HepG2 (cell line): ENCODE measurements around the gene ELOVL2. TPM values are rescaled to one million over a fixed set of nuclear protein-coding genes. Genes with fewer than 3 reads are reported as not detected.

ENCODE experiments used
- CEBPG ChIP-seq: IDR thresholded peaks from 2 replicates; pipeline ENCODE4 v1.6.1; 2016
- CERS6 ChIP-seq: sonication (generic); formaldehyde crosslinking; IDR thresholded peaks from 2 replicates; pipeline ENCODE4 v1.5.0; 2020; ENCODE audit warnings: missing genetic modification reagents
- HDAC2 ChIP-seq: sonication (generic); formaldehyde crosslinking; IDR thresholded peaks from 2 replicates; pipeline ENCODE4 v1.4.0; 2020; ENCODE audit warnings: missing genetic modification reagents
- IRX3 ChIP-seq: sonication (generic); formaldehyde crosslinking; IDR thresholded peaks from 2 replicates; pipeline ENCODE4 v1.8.1; 2023; ENCODE audit warnings: mild to moderate bottlenecking, low read depth, missing genetic modification reagents, borderline replicate concordance
- KAT7 ChIP-seq: IDR thresholded peaks from 2 replicates; pipeline ENCODE4 v1.6.1; 2018; ENCODE audit warnings: borderline replicate concordance, missing compliant biosample characterization
- KDM2A ChIP-seq: sonication (generic); formaldehyde crosslinking; IDR thresholded peaks from 2 replicates; pipeline ENCODE4 v1.4.0; 2020; ENCODE audit warnings: low read depth, missing genetic modification reagents, borderline replicate concordance
- KLF16 ChIP-seq, 2 experiments: sonication (generic) in 1 of 2; formaldehyde crosslinking in 1 of 2; IDR thresholded peaks; 2 replicates each; pipeline versions ENCODE4 v1.6.1 to v1.8.0; 2016 to 2023; ENCODE audit warnings: missing genetic modification reagents in 2 of 2, missing compliant biosample characterization in 1 of 2
- KLF9 ChIP-seq: IDR thresholded peaks from 2 replicates; pipeline ENCODE4 v1.6.1; 2016; ENCODE audit warnings: low read depth
- RARA ChIP-seq: IDR thresholded peaks from 2 replicates; pipeline ENCODE4 v1.6.1; 2016; ENCODE audit warnings: missing genetic modification reagents, missing compliant biosample characterization
- SRSF1 ChIP-seq: fragments of 200-400 bp; formaldehyde crosslinking; optimal IDR thresholded peaks from 2 replicates; pipeline ENCODE3; 2017; ENCODE audit warnings: mild to moderate bottlenecking, low read depth, low read length, moderate library complexity
- STAG1 ChIP-seq: sonication (generic); formaldehyde crosslinking; IDR thresholded peaks from 2 replicates; pipeline ENCODE4 v1.4.0; 2020; ENCODE audit warnings: missing genetic modification reagents
- THRA ChIP-seq: sonication (generic); formaldehyde crosslinking; IDR thresholded peaks from 2 replicates; pipeline ENCODE4 v1.4.0; 2020; ENCODE audit warnings: missing genetic modification reagents, borderline replicate concordance
- UBTF ChIP-seq: sonication (generic); formaldehyde crosslinking; IDR thresholded peaks from 2 replicates; pipeline ENCODE4 v1.4.0; 2020; ENCODE audit warnings: mild to moderate bottlenecking, missing genetic modification reagents
- ZBTB33 ChIP-seq: sonication (generic); formaldehyde crosslinking; IDR thresholded peaks from 2 replicates; pipeline ENCODE4 v1.4.0; 2020; ENCODE audit warnings: missing genetic modification reagents
- ZBTB4 ChIP-seq: sonication (generic); formaldehyde crosslinking; IDR thresholded peaks from 2 replicates; pipeline ENCODE4 v1.4.0; 2020; ENCODE audit warnings: missing genetic modification reagents, mild to moderate bottlenecking, borderline replicate concordance
- ZNF33B ChIP-seq: sonication (generic); formaldehyde crosslinking; IDR thresholded peaks from 2 replicates; pipeline ENCODE4 v1.5.1; 2020; ENCODE audit warnings: mild to moderate bottlenecking, missing genetic modification reagents
- ZNF501 ChIP-seq: sonication (generic); formaldehyde crosslinking; IDR thresholded peaks from 2 replicates; pipeline ENCODE4 v1.5.1; 2020; ENCODE audit warnings: mild to moderate bottlenecking, moderate library complexity, missing genetic modification reagents
- ZNF691 ChIP-seq: sonication (generic); formaldehyde crosslinking; IDR thresholded peaks from 2 replicates; pipeline ENCODE4 v1.4.0; 2020; ENCODE audit warnings: missing genetic modification reagents, low read depth, mild to moderate bottlenecking, borderline replicate concordance
- ZNF883 ChIP-seq: sonication (generic); formaldehyde crosslinking; IDR thresholded peaks from 2 replicates; pipeline ENCODE4 v1.5.1; 2020; ENCODE audit warnings: mild to moderate bottlenecking, missing genetic modification reagents; ENCODE audit errors: not compliant biosample characterization
- polyA plus RNA-seq, 8 experiments: library from polyadenylated mRNA; depleted of rRNA in 3 of 8; stranded (reverse) in 7 of 8; unstranded in 1 of 8; fragments of >200 nt; fragmentation: Illumina TruSeq in 4 of 8; extraction: Trizol in 4 of 8; gene quantifications; 2 replicates each; pipeline versions ENCODE4 v1.2.1 to v1.2.3, GENCODE V29; 2011 to 2016; ENCODE audit warnings: low read depth in 4 of 8, missing spikeins in 1 of 8, mixed read lengths in 1 of 8; ENCODE audit not compliant: insufficient read depth in 1 of 8
- total RNA-seq, 5 experiments: library from RNA; depleted of rRNA; stranded (reverse); fragments of >200 nt; fragmentation: Illumina TruSeq; extraction: Trizol; gene quantifications; 2 replicates each; pipeline ENCODE4 v1.2.3, GENCODE V29; 2016; ENCODE audit warnings: low read depth in 1 of 5

Gene ELOVL2
- total and polyA plus RNA-seq, 2 of the 13 experiments (the other 11 are each of a cell fraction or from before 2014, with no cell fraction given), result 43.6 to 65.4 TPM

- TF ChIP-seq CERS6 (CRISPR knock-in tag) (no peak), THRA (peak; percentile 48; the same call in 1 of the 2 replicates), ZNF33B (CRISPR knock-in tag) (no peak), STAG1 (CRISPR knock-in tag) (peak; percentile 97), ZNF501 (peak; percentile 89), RARA (CRISPR knock-in tag) (peak; percentile 56), IRX3 (CRISPR knock-in tag) (no peak), ZBTB4 (0 out of 2 replicates have a peak, but pooled peaks have one; percentile 44), UBTF (peak; percentile 46), KAT7 (CRISPR knock-in tag) (peak; percentile 79; the same call in 1 of the 2 replicates), KDM2A (CRISPR knock-in tag) (peak; percentile 95), ZNF691 (CRISPR knock-in tag) (peak; percentile 81; the same call in 1 of the 2 replicates), SRSF1 (no peak), ZNF883 (CRISPR knock-in tag) (peak; percentile 69), CEBPG (CRISPR knock-in tag) (peak; percentile 55), HDAC2 (CRISPR knock-in tag) (peak; percentile 83), KLF9 (CRISPR knock-in tag) (no peak), ZBTB33 (CRISPR knock-in tag) (peak; percentile 72; the same call in 1 of the 2 replicates), KLF16 (CRISPR knock-in tag; IDR thresholded peaks at IDR 0.05) (0 out of 4 replicates have a peak, but pooled peaks of 1 of the 2 experiments have one; percentile 40)
Measured at GRCh38 chr6:10954590-10955010, 89.5 kb downstream of the ELOVL2 start (continued).
